Osteocyte (in vitro differentiated cells): ENCODE measurements around the gene C10orf90. TPM values are rescaled to one million over a fixed set of nuclear protein-coding genes. Genes with fewer than 3 reads are reported as not detected.

ENCODE experiments used
- DNase-seq: peaks from one replicate; pipeline ENCODE4 v3.0.0; 2021; ENCODE audit warnings: mixed read lengths; ENCODE audit not compliant: unreplicated experiment; ENCODE audit errors: extremely low spot score
- H3K27ac Mint-ChIP-seq: one replicate; pipeline ENCODE4 v1.8.0; 2021; ENCODE audit warnings: mild to moderate bottlenecking, mixed read lengths; ENCODE audit not compliant: unreplicated experiment
- H3K27me3 Mint-ChIP-seq: one replicate; pipeline ENCODE4 v1.8.0; 2021; ENCODE audit warnings: mixed read lengths; ENCODE audit not compliant: unreplicated experiment
- H3K36me3 Mint-ChIP-seq: one replicate; pipeline ENCODE4 v1.8.0; 2021; ENCODE audit warnings: mixed read lengths; ENCODE audit not compliant: unreplicated experiment
- H3K4me1 Mint-ChIP-seq: one replicate; pipeline ENCODE4 v1.8.0; 2021; ENCODE audit warnings: mixed read lengths; ENCODE audit not compliant: unreplicated experiment
- H3K4me3 Mint-ChIP-seq: one replicate; pipeline ENCODE4 v1.8.0; 2021; ENCODE audit warnings: mild to moderate bottlenecking, moderate library complexity, mixed read lengths; ENCODE audit not compliant: unreplicated experiment
- H3K9me3 Mint-ChIP-seq: one replicate; pipeline ENCODE4 v1.8.0; 2021; ENCODE audit warnings: mixed read lengths; ENCODE audit not compliant: unreplicated experiment
- total RNA-seq: library from RNA; stranded (reverse); gene quantifications from 2 replicates; pipeline ENCODE4 v1.2.1, GENCODE V29; 2021
- TF ChIP-seq, protein P1 (sequence below): fragments of 200-600 bp; sonication (generic); IDR thresholded peaks from 2 replicates; pipeline ENCODE4 v1.5.0; 2021; ENCODE audit warnings: antibody characterized with exemption, mild to moderate bottlenecking, moderate library complexity

Gene C10orf90
- total RNA-seq, 1 donor from 2014 or later = not detected

DNA sequence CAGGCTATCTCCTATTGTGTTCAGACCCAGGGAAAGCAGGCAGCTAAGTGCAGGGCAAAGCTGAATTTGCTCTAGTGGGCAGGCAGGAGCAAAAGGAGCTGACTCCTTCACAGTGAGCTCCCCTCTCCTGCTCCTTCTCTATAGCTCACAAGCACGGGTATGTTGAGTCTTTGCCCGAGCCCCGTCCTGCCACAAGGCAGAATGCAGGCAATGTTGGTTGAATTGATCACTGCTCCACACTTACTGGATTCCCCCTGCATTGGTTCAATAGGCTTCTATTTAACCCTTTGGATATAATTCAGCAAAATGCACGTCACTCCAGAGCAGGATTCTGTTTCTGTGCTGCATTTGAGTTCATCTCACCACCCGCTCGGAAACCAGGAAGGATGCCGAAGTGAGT lies 16.2 kb upstream of the C10orf90 start:
- no peaks in the 10 kb centered on the region for H3K36me3 Mint-ChIP-seq
- no peak overlapping the region for H3K4me3 Mint-ChIP-seq
- H3K27me3 Mint-ChIP-seq = no peaks in the 10 kb centered on the region
- TF ChIP-seq, protein P1, sequence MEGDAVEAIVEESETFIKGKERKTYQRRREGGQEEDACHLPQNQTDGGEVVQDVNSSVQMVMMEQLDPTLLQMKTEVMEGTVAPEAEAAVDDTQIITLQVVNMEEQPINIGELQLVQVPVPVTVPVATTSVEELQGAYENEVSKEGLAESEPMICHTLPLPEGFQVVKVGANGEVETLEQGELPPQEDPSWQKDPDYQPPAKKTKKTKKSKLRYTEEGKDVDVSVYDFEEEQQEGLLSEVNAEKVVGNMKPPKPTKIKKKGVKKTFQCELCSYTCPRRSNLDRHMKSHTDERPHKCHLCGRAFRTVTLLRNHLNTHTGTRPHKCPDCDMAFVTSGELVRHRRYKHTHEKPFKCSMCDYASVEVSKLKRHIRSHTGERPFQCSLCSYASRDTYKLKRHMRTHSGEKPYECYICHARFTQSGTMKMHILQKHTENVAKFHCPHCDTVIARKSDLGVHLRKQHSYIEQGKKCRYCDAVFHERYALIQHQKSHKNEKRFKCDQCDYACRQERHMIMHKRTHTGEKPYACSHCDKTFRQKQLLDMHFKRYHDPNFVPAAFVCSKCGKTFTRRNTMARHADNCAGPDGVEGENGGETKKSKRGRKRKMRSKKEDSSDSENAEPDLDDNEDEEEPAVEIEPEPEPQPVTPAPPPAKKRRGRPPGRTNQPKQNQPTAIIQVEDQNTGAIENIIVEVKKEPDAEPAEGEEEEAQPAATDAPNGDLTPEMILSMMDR = no peak
- peaks cover 3% of the 10 kb centered on the region for H3K9me3 Mint-ChIP-seq
- DNase-seq = no peak
- H3K27ac Mint-ChIP-seq = no peak overlapping the region
- no peaks in the 10 kb centered on the region for H3K4me1 Mint-ChIP-seq

DNA sequence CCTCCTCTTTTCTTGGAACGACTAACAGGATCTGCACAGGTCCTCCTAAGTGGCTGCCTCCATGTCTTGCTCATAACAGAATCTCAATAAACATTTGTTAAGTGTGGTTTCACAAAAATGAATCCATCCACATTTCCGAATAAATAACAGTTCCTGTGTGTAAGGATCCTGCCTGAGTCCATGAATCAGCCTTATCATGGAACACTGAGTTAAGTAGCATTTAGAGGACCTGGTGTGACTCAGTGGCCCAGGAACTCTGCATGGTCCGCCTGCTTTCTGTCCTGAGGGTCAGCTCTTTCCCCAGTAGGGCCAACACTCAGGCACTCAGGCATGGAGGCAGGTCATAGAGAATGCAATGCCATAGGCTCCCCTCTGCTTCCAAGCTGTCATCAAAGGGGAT lies 15.8 kb upstream of the C10orf90 start:
- DNase-seq = no peak
- H3K36me3 Mint-ChIP-seq = no peaks in the 10 kb centered on the region
- no peak overlapping the region for H3K4me3 Mint-ChIP-seq
- TF ChIP-seq, protein P1 = no peak
- H3K9me3 Mint-ChIP-seq = peaks cover 3% of the 10 kb centered on the region
- no peaks in the 10 kb centered on the region for H3K4me1 Mint-ChIP-seq
- no peaks in the 10 kb centered on the region for H3K27me3 Mint-ChIP-seq
- no peak overlapping the region for H3K27ac Mint-ChIP-seq

DNA sequence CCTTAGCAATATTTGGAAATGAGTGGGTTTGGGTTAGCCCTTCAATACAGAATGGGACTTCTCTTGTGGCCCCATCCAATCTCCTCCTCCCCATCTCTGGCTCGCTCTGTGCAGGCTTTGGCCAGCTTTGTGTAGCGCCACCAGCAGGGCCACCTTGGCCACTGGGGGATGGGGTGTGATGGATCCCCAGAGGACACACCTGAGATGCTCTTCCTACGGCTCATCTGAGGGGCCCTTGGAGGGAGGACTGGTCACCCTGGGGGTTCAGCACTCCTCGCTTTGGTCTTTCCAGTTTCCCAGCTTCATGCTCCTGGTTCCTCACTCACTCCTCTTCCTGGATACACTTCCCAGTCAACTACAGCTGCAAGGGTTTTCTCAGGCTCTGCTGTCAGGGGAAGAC lies 15.3 kb upstream of the C10orf90 start:
- Mint-ChIP-seq H3K9me3 (peaks cover 3% of the 10 kb centered on the region), H3K27me3 (no peaks in the 10 kb centered on the region), H3K27ac (no peak overlapping the region), H3K4me3 (no peak overlapping the region), H3K4me1 (no peaks in the 10 kb centered on the region), H3K36me3 (no peaks in the 10 kb centered on the region)
- TF ChIP-seq, protein P1 = no peak
- no peak for DNase-seq

DNA sequence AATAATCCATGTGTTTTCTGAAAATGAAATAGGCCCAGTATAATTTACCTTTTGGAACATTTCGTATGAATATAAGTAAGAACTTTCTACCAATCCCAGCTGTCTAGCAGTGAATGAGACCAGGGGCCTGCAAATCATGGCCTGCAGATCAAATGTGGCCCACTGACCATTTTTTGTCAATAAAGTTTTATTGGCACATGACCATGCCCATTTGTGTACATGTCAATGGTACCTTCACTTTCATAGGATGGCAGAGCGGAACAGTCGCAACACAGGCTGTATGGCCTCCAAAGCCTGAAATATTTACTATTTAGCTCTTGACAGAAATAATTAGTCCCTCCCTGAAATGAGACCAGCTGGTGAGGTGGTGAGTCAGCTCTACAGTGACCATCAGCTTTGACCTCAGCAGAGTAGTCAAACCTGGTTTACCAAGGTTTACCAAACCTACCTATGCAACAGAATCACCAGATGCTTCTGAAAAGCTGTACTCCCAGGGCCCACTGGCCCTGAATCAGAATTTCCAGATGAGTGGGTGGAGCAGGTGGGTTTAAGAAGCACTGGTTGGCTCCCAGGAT lies 13.8 kb upstream of the C10orf90 start:
- Mint-ChIP-seq H3K9me3 (peaks cover 3% of the 10 kb centered on the region), H3K27ac (no peak overlapping the region), H3K4me1 (no peaks in the 10 kb centered on the region), H3K27me3 (no peaks in the 10 kb centered on the region), H3K36me3 (no peaks in the 10 kb centered on the region), H3K4me3 (no peak overlapping the region)
- TF ChIP-seq, protein P1 = no peak
- no peak for DNase-seq

DNA sequence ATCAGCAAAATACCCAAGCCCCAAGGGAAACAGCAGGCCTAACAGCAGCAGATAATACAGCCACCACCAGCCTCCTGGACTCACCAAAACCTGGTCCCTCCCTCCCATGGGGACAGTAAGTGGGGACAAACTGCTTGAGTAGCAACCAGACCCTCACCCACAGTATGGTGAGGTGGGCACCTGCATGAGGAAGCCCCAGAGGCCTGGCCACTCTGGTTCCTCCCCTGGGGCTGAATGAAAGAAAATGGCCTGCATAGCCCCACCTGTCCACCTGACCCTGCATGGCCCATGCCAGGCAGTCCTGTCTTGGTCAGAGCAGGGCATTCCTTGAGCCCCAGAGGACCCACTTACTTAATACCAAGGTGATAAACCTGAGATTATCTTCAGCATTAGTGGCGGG lies 13.0 kb upstream of the C10orf90 start:
- no peak for DNase-seq
- no peak overlapping the region for H3K27ac Mint-ChIP-seq
- H3K4me1 Mint-ChIP-seq = no peaks in the 10 kb centered on the region
- H3K27me3 Mint-ChIP-seq = no peaks in the 10 kb centered on the region
- no peaks in the 10 kb centered on the region for H3K36me3 Mint-ChIP-seq
- TF ChIP-seq, protein P1 = no peak
- H3K4me3 Mint-ChIP-seq = no peak overlapping the region
- H3K9me3 Mint-ChIP-seq = peaks cover 3% of the 10 kb centered on the region
